GM12865 (cell line): ENCODE data around the gene TSPAN4.

Source experiments
- DNase-seq: peaks from one replicate; pipeline ENCODE4 v3.0.0; 2010; ENCODE audit warnings: low read depth
- H3K4me3 ChIP-seq: 2 replicates; pipeline ENCODE4 v1.5.1; 2011; ENCODE audit warnings: mild to moderate bottlenecking, low read depth, low read length, control low read depth
- CTCF ChIP-seq: IDR thresholded peaks from 2 replicates; pipeline ENCODE4 v1.5.1; 2011; ENCODE audit warnings: low read length, control low read depth, low read depth, inconsistent platforms; ENCODE audit not compliant: insufficient read depth; ENCODE audit errors: missing control alignments

TSPAN4 gene

DNA sequence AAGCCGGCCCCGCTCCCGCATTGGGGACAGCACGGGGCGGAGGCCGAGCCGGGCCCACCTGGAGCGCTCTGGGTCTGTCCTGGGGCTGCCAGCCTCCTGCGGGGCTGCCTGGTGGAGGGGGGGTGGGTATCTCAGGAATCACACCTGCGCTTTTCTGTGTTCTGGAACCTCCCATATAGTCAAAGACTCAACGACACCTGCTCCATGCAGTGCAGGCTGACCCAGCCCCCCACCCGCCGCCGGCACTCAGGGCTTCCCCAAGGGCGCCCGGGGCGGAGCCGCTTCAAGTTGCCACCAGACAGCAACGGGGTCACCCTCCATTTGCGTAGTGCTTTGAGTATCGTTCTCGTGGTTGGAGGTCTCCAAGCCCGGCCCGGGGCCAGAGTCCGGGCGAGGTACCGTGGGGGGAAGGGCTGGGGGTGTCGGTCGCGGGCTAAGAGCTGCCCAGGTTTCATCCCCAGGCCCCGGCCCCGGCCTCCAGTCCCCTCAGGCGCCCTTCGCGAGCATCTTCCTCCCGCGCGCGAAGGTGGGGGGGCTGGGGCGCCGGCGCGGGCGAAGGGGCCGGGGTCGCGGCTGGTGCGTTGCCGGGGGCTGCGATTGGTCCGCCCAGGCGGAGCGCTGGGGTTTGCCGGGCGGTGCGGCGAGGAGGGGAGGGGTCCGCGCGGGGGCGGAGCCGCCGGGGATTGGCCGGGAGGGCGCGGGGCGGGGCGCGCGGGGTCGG is 6.6 kb downstream of the TSPAN4 start:
- peak overlapping the region; percentile 7; the same call in 1 of the 2 replicates for H3K4me3 ChIP-seq

DNA sequence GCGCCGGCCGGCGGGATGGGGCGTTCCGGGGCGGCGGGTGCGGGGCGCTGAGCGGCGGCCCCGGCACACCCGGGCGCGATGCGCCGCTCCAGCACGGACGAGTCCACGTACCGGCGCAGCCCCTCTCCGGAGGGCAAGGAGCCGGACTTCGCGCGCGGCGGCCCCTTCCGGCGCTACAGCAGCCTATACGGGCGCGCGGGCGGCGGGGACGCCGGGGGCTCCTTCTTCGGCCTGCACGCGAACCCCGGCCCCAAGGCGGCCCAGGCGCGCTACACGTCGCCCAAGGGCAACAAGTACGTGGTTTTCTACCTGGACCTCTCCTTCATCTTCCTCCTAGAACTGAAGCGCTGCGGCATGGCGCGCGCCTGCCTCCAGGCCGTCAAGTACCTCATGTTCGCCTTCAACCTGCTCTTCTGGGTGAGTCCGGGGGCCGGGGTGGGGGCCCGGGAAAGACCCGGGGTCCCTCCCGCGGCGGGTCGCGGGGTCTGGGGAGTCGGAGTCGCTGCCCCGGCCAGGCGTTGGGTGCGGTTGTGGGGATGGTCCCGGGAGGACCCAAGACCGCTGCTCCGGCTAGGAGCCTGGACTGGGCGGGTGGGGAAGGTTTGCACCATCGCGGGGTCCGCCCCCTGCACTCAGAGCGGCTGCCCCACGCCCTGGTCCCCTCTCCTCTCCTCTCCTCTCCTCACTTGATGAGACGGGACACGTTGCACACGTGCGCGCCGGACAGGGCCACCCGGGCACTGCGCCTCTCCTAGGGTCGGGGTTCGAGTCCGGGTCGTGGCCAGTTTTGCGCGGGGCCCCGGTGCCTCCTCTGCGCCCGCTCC is 7.5 kb downstream of the TSPAN4 start:
- no peak overlapping the region for H3K4me3 ChIP-seq
- no peak for TF ChIP-seq CTCF
- DNase-seq, result no peak

More for the DNA sequence above, 6.6 kb downstream of the TSPAN4 start:
- no peak for DNase-seq
- no peak for TF ChIP-seq CTCF

- peak; percentile 10 for TF ChIP-seq CTCF
- no peak for DNase-seq
- H3K4me3 ChIP-seq, result no peak overlapping the region
These were observed 8.4 kb downstream of the TSPAN4 start for GRCh38 chr11:850775-851763.

DNA sequence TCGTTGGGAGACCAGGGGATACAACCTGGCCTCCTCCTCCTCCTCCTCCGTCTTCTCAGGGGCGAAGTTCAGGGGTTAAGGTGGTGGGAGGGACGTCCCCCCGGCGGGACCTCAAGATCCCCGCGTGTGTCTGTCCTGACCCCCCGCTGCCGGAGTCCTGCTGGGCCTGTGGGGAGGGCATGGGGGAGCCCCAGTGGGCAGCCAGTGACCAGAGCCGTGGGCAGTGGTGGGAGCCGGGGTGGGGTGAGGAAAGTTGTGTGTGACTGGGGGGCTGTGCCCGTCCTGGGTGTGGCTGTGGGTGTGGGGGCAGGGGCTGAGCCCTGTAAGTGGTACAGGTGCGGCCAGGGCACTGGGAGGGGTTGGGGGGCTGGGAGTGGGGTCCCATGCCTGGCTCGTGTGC is 10.1 kb downstream of the TSPAN4 start:
- DNase-seq, result no peak
- no peak for TF ChIP-seq CTCF
- H3K4me3 ChIP-seq, result no peak overlapping the region

GRCh38 chr11:853682-854448 is 11.2 kb downstream of the TSPAN4 start:
- no peak for DNase-seq
- H3K4me3 ChIP-seq, result no peak overlapping the region
- TF ChIP-seq CTCF, result no peak
